GM12873 (cell line): Measurements from ENCODE around the gene PLK5.

Experiments
- TF ChIP-seq, protein P1 (sequence below): IDR thresholded peaks from 2 replicates; pipeline ENCODE4 v1.5.1; 2012; ENCODE audit warnings: low read depth, mild to moderate bottlenecking, moderate library complexity, low read length, control low read depth; ENCODE audit not compliant: insufficient read depth; ENCODE audit errors: missing control alignments

The PLK5 gene

DNA sequence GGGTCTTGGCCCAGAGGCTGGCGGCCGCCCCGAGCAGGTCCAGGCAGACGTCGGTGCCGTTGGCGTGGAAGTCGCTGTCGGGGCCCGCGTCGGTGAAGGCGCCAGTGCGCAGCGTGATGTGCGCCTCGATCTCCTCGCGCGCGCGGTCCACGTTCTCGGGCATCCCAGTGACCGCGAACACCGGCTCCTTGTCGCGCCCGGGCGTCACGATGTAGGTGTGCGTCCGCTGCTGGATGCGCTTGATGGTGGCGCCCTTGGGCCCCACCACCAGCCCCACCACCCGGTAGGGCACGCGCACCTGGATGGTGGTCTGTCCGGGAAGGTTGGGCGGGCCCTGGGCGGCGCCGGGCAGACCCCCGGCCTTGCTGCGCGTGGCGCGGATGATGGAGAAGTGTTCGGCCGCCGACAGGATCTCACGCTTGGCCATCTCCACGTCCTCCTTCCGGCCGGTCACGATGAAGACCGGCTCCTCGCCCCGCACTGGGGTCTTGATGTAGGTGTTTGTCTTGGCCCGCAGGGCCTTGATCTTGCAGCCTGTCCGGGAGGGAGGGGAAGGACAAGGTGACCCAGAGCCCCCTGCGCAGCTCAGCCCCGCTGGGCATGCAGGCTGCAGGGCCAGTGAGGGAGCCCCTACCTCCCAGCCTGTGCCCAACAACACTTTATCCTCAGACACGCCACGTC lies 32.7 kb downstream of the PLK5 start:
- TF ChIP-seq, protein P1, sequence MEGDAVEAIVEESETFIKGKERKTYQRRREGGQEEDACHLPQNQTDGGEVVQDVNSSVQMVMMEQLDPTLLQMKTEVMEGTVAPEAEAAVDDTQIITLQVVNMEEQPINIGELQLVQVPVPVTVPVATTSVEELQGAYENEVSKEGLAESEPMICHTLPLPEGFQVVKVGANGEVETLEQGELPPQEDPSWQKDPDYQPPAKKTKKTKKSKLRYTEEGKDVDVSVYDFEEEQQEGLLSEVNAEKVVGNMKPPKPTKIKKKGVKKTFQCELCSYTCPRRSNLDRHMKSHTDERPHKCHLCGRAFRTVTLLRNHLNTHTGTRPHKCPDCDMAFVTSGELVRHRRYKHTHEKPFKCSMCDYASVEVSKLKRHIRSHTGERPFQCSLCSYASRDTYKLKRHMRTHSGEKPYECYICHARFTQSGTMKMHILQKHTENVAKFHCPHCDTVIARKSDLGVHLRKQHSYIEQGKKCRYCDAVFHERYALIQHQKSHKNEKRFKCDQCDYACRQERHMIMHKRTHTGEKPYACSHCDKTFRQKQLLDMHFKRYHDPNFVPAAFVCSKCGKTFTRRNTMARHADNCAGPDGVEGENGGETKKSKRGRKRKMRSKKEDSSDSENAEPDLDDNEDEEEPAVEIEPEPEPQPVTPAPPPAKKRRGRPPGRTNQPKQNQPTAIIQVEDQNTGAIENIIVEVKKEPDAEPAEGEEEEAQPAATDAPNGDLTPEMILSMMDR: no peak

DNA sequence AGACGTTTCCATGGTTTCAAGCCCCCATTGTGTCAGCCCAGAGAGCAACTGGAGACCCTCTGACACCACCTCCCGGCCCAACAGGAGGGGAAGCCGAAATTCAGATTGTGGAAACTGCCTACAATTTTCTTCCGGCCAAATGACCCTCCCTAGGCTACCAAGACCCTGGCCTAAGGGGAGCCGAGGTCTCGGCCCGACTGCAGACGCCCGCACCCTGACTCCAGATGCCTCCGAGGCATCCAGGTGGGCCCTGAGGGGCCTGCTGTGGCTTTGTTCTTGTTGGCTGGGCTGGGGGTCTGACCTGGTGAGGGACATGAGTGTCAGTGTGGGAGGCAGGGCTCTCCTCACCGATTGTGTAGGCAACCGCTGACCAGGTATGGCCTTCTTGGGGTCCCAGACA lies 34.7 kb downstream of the PLK5 start:
- TF ChIP-seq, protein P1: no peak

DNA sequence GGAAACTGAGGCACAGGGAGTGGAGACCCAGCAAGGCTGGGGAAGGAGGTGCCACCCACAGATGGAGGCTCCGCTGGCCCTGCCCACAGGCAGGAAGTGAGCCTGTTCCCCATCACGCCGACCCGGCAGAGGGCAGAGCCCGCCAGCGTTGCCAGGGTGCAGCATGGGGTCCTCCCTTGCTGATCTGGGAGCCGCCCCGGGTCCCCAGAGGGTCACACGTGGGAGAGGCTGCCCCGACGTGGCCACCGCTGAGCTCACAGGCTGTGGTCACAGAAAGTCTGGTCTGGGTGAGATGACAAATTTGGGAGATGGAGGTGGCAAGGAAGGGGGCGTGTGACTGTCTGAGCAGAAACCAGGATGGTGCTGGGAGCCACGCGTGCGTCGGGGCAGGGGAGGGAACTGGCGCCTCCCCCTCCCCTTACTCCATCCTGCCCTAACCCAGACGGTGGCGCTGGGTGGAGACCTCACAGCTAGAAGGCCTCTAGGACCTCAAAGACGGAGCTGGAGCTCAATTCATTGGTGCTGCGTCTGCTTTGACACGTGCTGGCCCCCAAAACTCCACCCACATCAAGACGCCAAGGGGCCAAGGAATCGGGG lies 36.5 kb downstream of the PLK5 start:
- TF ChIP-seq, protein P1: no peak

DNA sequence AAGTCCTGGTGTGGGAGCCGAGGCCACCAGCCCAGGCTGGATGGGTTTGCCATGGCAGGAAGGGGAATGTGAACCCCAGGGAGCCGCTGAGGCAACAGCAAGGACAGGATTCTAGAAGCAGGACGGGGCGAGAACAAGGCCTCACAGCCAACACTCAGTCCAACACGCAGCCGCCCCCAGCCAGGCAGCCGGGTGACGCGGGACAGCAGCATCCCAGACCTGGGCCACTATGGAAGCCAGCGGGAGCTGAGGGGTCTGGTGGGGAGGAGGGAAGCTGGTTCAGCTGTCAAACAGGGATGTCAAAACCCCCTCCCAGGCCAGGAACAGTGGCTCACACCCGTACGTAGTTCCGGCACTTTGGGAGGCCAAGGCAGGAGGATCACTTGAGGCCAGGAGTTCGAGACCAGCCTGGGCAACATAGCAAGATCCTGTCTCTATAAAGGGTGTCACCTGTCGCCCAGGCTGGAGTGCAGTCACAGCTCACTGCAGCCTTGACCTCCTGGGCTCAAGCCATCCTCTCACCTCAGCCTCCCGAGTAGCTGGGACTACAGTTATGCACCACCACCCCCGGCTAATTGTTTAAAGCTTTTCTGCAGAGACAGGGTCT lies 37.5 kb downstream of the PLK5 start:
- TF ChIP-seq, protein P1: no peak

DNA sequence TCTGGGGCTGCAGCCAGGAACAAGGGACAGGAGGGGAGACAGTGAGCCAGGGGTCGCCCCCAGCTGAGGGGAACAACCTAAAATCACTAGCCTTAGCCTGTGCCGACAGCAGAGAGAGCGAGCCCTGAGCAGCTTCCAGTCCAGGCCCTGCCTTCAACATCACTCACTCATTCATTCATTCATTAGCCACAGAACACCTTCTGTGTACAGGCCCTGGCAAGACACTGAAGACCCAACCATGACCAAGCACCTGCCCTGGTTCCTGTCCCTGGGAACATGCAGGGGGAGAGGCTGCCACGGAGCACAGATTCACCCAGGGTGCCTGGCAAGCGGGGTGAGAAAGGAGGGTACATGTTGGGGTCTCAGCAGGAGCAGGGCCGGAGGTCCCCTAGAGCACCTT lies 39.4 kb downstream of the PLK5 start:
- TF ChIP-seq, protein P1: no peak

DNA sequence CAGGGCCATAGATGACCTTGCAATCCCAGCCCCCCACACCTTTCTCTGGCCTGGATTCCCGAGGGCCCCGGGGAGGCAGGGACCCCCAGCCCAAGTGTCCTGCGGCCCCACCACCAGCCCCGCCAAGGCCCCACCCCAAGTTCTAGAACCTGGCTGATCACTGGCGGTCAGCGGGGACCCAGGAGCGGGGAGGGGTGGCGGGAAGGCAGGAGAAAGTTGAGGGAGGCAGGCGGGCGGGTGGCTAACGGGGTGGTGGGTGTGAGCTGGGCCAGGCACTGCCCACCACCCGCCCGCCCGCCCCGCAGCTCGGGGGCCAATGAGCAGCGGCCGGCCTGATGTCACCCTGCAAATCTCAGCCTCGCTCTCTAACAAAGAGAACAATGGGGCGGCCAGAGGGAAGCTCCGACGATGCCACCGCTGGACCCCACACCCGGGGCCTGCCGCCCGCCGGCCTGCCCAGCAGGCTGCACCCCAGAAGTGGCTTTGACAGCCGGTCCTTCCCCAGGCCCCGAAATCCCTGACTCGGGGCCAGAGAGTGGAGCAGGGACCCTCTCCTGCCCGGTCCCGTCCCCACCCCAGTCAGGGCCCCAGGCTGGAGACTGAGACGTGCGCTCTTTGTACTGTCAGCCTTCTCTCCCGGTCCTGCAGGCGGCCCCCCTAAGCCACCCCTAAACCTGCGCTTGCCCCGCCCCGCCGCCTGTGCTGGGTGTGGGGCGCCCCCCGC lies 42.7 kb downstream of the PLK5 start:
- TF ChIP-seq, protein P1: no peak
